Mucosa of rectum (tissue), 2 donors: ENCODE data around the gene ARPC2.

Source experiments
- H3K27ac ChIP-seq, 2 donors: one replicate each; pipeline ENCODE4 v1.7.0; 2013; ENCODE audit warnings: inconsistent platforms in 2 of 2, low read depth in 2 of 2, low read length in 2 of 2
- H3K27me3 ChIP-seq, 2 donors: one replicate each; pipeline ENCODE4 v1.7.0; 2013; ENCODE audit warnings: low read length in 2 of 2; ENCODE audit not compliant: control insufficient read depth in 2 of 2, insufficient read depth in 2 of 2
- H3K36me3 ChIP-seq, 2 donors: one replicate each; pipeline ENCODE4 v1.7.0; 2013; ENCODE audit warnings: low read length in 2 of 2; ENCODE audit not compliant: control insufficient read depth in 2 of 2, insufficient read depth in 2 of 2
- H3K4me1 ChIP-seq, 2 donors: one replicate each; pipeline ENCODE4 v1.7.0; 2013; ENCODE audit warnings: low read length in 2 of 2, mild to moderate bottlenecking in 1 of 2; ENCODE audit not compliant: control insufficient read depth in 2 of 2, insufficient read depth in 2 of 2
- H3K4me3 ChIP-seq, 2 donors: one replicate each; pipeline ENCODE4 v1.7.0; 2013; ENCODE audit warnings: low read length in 2 of 2
- H3K9ac ChIP-seq, 2 donors: one replicate each; pipeline ENCODE4 v1.7.0; 2013; ENCODE audit warnings: low read length in 2 of 2, low read depth in 1 of 2, mild to moderate bottlenecking in 1 of 2
- H3K9me3 ChIP-seq, 2 donors: one replicate each; pipeline ENCODE4 v1.7.0; 2013; ENCODE audit warnings: low read length in 2 of 2; ENCODE audit not compliant: control insufficient read depth in 2 of 2
- donor health status: healthy.
- donor health status: Normal muscosa, but diverticular disease.

The ARPC2 gene

DNA sequence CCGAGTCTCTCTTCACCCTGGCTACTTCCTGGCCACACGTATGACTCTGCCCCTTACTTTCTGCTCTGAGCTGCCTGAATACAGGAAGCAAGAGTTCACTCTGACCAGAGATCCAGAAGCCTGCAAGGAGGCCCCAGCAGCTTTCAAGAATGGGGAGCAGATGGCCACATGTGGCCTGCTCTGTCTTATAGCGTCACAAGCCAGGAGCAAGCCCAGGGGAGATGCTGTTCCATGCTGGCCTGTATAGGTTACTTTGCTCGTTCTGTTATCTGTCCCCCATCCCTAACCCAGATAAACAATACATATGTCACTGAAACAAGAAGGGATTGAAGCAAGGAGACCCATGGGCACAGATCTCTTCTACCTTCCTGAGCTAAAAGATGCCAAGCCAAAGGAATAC is 57.6 kb downstream of the ARPC2 start:
- Histone ChIP-seq H3K9ac (peak overlapping the region; percentile 6 to 50), H3K4me1 (peaks cover 45 to 48% of the 10 kb centered on the region in 2 donors), H3K4me3 (peak overlapping the region in 1 of 2 donors; percentile 20), H3K9me3 (no peaks in the 10 kb centered on the region), H3K36me3 (peaks cover 56 to 60% of the 10 kb centered on the region in 2 donors), H3K27ac (peak overlapping the region; percentile 89 to 92), H3K27me3 (no peaks in the 10 kb centered on the region)

DNA sequence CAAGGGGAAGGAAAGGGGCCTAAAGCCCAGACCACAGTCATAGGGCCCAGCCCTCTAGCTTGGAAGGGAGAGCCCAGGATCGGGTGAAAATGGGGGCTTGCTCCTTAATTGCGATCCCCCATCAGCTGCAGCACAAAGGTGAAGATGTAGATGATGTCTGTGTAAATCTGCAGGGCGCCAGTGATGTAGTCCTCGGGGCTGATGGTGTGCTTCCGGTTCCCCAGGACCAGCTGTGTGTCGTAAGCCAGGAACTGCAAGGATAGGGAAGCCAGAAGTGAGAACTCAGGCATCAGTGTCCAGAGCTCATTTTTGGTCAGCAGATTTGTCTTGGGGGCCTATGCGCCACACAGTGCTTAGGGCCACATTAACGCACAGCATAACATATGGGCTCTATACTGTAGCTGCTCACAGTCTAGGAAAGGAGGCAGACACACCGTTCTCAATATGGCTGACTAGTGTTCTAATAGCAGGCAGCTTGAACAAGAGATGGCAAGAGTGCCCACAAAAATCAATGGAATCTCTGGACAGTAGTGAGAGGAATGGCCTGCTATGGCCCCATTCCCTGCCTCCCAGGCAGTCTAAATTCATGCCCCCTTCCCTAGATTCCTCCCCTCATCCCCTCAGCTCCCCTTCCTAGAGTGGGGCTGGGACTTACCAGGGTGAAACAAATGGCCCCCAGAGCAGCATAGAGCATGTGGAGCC is 58.5 kb downstream of the ARPC2 start:
- peaks cover 66 to 69% of the 10 kb centered on the region in 2 donors for H3K36me3 ChIP-seq
- H3K9ac ChIP-seq: peak overlapping the region; percentile 36 to 50
- H3K9me3 ChIP-seq: no peaks in the 10 kb centered on the region
- H3K27me3 ChIP-seq: no peaks in the 10 kb centered on the region
- H3K4me1 ChIP-seq: peaks cover 45 to 48% of the 10 kb centered on the region in 2 donors
- peak overlapping the region; percentile 89 to 92 for H3K27ac ChIP-seq
- no peak overlapping the region for H3K4me3 ChIP-seq

DNA sequence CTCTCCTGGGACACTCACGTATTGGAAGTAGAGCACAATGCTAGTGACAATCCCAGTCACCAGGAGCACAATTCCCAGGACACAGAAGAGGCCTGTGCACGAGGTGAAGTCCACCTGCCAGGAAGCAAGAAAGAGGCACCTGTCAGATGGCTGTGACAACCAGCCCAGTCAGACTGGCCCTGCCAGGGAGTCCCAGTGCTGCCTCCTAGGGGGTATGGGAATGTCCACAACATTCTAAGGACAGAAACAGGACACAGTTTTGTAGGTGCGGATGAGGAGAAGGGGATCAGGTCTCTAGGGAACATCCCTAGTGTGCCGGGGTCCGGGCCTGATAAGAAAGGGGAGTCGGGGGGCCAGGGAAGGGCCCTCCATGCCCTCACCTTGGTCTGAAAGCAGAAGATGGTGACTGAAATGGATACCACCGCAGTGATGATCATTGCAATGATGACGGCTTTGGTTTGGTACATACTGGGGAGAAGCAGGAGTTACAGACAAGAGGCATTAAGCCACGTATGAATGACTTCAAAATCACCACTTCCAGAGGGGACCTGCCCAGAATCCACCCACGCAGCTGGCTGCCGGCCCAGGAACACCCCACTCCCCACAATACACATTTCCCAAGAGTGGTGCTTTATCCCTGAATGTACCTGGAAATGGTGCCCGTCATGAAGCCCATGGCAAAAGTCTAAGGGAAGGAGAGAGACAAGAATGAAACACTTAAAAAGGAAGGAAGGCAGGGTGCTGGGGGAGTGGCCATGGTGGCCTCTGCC is 60.2 kb downstream of the ARPC2 start:
- H3K4me1 ChIP-seq: peaks cover 29 to 31% of the 10 kb centered on the region in 2 donors

DNA sequence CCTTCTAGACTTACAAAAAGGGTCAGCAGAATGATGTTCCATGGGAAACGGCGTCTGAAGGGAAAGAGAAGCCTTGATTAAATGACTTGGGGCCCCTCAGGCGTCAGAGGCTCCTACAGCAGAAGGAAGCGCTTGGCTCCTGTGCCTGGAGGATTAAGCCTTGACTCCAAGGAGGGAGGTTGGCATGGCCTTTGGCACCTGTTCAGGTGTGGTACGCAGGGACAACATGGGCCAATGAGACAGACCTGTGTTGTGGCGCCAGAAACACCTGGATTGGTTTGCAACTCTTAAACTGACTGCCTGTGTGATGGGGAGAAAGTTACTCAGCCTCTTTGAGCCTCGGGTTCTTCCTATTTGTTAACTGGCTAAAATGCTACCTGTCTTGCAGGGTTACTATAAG is 60.9 kb downstream of the ARPC2 start:
- Histone ChIP-seq H3K9me3 (no peaks in the 10 kb centered on the region), H3K27ac (no peak overlapping the region), H3K9ac (no peak overlapping the region), H3K4me1 (peaks cover 24% of the 10 kb centered on the region in 2 donors), H3K27me3 (no peaks in the 10 kb centered on the region), H3K4me3 (no peak overlapping the region), H3K36me3 (peaks cover 77 to 84% of the 10 kb centered on the region in 2 donors)

More for the DNA sequence above, 60.2 kb downstream of the ARPC2 start:
- H3K4me3 ChIP-seq: no peak overlapping the region
- peaks cover 77 to 83% of the 10 kb centered on the region in 2 donors for H3K36me3 ChIP-seq
- H3K9me3 ChIP-seq: no peaks in the 10 kb centered on the region
- no peaks in the 10 kb centered on the region for H3K27me3 ChIP-seq
- no peak overlapping the region for H3K27ac ChIP-seq
- H3K9ac ChIP-seq: no peak overlapping the region

DNA sequence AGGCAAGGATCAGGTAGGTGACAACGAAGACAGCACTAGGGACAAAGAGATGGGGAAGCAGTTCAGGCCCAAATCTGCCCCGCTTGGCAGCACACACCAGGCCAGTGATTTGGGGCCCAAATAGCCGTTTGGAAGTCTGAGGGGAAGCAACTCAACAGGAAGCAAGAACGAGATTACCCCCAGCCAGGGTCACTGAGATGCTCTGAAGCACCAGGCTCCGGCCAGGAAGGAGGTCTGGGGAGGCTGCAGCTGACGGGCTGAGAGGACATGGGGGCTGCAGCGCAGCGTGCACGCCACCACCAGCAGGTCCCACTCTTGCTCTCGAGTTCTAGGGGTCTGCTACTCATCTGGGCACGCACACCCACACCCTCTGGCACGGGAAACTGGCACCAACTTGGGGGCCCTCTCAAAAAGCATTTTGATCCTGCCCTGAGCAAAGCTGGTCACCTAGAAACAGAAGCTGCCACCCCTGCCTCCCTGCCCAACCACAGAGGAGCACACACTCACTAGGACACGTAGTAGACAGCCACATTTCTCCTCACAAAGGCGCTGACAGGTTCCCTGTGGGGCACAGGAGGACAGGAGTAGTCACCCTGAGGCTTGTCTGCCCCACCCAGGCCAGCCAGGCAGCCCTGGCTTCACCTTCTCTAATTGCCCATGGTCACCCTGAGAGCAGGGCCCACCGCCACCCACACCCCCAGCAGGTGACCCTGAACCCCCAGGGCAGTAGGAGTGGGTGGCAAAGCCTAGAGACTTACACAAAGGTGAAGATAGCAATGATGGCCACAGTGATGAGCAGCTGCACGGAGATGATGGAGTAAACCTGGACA is 61.8 kb downstream of the ARPC2 start:
- Histone ChIP-seq H3K9ac (no peak overlapping the region), H3K27me3 (no peaks in the 10 kb centered on the region), H3K9me3 (no peaks in the 10 kb centered on the region), H3K4me3 (no peak overlapping the region), H3K4me1 (peaks cover 23 to 26% of the 10 kb centered on the region in 2 donors), H3K36me3 (peaks cover 81 to 82% of the 10 kb centered on the region in 2 donors), H3K27ac (no peak overlapping the region)

DNA sequence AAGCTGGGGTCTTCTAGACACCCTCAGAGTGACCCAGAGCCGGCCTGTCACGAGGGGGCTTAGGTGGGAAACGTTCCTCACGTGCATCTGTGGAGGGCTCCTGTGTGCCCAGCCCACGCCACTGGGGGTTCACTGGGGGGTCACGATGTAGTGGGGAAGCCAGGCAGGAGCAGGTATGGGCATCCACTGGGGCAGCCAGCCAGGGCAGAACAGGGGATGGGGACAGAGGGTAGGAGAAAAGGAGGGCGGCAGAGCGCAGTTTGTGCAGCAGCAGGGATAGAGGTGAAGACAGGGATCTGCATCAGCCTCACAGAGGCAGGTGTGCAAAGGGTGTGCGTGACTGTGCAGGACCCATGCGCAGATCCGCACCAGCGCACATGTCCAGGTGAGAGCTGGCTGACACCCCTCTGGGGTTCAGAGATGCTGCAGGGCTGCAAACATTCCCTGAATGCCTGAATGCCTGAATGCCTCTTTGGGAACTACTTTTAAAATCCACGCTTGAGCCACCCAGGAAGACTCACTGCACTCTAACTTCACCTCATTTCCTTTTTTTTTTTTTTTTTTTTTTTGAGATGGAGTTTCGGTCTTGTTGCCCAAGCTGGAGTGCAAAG is 63.4 kb downstream of the ARPC2 start:
- peaks cover 23 to 24% of the 10 kb centered on the region in 2 donors for H3K4me1 ChIP-seq

DNA sequence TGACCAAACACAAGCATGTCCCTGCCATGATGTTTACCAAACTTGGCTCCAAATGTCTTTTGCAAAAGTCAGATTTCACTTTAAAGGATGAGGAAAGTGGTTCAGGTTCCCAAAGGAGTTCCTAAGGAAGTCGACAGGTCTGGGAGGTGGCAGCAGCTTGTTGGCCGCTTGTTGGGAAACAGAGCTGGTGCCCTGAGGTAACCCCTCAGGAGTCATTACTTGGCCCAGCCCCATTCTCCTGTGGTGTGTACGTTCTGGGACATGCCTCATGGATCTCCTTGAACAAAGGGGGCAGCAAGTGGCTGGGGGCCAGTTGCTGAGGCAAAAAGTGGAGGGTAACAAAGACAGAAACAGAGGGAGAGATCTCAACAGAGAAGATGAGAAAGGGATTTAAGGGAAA is 64.5 kb downstream of the ARPC2 start:
- H3K4me1 ChIP-seq: peaks cover 30 to 31% of the 10 kb centered on the region in 2 donors
- peak overlapping the region in 1 of 2 donors; percentile 64 for H3K27ac ChIP-seq
- H3K27me3 ChIP-seq: no peaks in the 10 kb centered on the region
- H3K9ac ChIP-seq: no peak overlapping the region
- peaks cover 57 to 62% of the 10 kb centered on the region in 2 donors for H3K36me3 ChIP-seq
- no peak overlapping the region for H3K4me3 ChIP-seq
- H3K9me3 ChIP-seq: no peaks in the 10 kb centered on the region

More for the DNA sequence above, 63.4 kb downstream of the ARPC2 start:
- Histone ChIP-seq H3K9me3 (no peaks in the 10 kb centered on the region), H3K4me3 (no peak overlapping the region), H3K36me3 (peaks cover 68 to 69% of the 10 kb centered on the region in 2 donors), H3K9ac (no peak overlapping the region), H3K27me3 (no peaks in the 10 kb centered on the region), H3K27ac (no peak overlapping the region)

DNA sequence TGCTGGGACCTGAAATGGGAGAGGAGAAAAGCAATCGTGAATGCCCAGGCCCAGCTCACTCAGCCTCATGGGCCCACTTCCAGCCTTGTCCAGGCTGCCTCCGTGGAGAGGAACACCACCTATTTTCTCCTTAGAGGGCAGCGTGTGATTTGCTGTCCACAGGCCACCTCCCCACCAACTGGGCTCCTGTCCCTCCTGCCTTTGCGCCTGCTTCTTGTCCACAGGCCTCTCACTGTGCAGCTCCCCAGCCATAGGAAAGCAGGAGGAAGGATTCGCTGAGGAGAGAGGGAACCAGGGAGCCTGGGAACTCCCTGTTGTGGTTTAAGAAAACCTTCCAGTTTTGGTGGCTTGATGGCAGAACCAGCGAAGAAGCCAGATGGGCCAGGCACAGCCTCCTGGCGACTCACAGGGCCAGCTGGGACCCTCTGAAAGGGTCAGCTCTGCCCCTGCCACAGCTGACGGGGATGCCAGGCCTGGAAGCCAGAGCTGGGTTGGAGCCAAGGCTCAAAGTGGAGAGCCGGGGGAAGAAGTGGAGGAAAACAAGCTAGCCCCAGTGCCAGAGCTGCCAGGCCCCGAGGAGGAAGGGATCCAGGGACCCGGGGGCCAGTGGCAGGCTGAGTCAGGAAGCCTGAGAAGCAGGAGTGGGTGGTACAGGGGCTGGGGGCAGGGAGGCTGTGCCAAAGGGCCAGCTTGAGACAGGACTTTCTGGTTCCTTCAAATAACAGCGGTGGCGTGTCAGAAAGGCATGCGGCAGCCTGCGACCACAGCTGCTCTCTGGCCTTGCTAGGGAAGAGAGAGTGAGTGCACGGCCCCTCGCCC is 65.4 kb downstream of the ARPC2 start:
- no peak overlapping the region for H3K4me3 ChIP-seq
- H3K27me3 ChIP-seq: no peaks in the 10 kb centered on the region
- peaks cover 48 to 53% of the 10 kb centered on the region in 2 donors for H3K36me3 ChIP-seq
- H3K4me1 ChIP-seq: peaks cover 38 to 40% of the 10 kb centered on the region in 2 donors
- peak overlapping the region; percentile 3 to 19 for H3K9ac ChIP-seq
- no peaks in the 10 kb centered on the region for H3K9me3 ChIP-seq
- H3K27ac ChIP-seq: peak overlapping the region; percentile 23 to 64
